HEK293 (cell line): ENCODE measurements around the gene MAP7D1.

Source experiments
- CTCF ChIA-PET: fragments of 350-600 bp; formaldehyde crosslinking; extraction: SDS; loops from one replicate; lab custom pipeline; 2021; ENCODE audit warnings: antibody characterized with exemption; lab: Yijun Ruan, JAX
- POLR2A ChIA-PET: fragments of 300-600 bp; formaldehyde crosslinking; extraction: SDS; loops from one replicate; lab custom pipeline; 2020; ENCODE audit warnings: antibody characterized with exemption, inconsistent platforms; lab: Yijun Ruan, JAX
- H3K27ac ChIP-seq: fragments of 200-500 bp; sonication (Bioruptor generic); 2 replicates; pipeline ENCODE4 v1.5.1; 2014; ENCODE audit warnings: low read depth, low read length, control low read depth, inconsistent platforms; ENCODE audit errors: extremely low read depth
- H3K36me3 ChIP-seq, 2 experiments: fragments of 200-500 bp in 1 of 2; sonication (Bioruptor generic) in 1 of 2; 1 replicate in 1 of 2; 2 replicates in 1 of 2; pipeline ENCODE4 v1.5.1; 2014 to 2017; ENCODE audit warnings: inconsistent platforms in 2 of 2, low read length in 2 of 2; ENCODE audit not compliant: control insufficient read depth in 2 of 2, insufficient read depth in 1 of 2
- H3K4me1 ChIP-seq: fragments of 200-500 bp; sonication (Bioruptor generic); 2 replicates; pipeline ENCODE4 v1.5.1; 2014; ENCODE audit warnings: mild to moderate bottlenecking, low read length, inconsistent platforms; ENCODE audit not compliant: control insufficient read depth, insufficient read depth
- H3K4me3 ChIP-seq: 2 replicates; pipeline ENCODE4 v1.5.1; 2011; ENCODE audit warnings: low read depth, mild to moderate bottlenecking, control low read depth, low read length, moderate library complexity
- H3K9me3 ChIP-seq: fragments of 200-500 bp; sonication (Bioruptor generic); 2 replicates; pipeline ENCODE4 v1.5.1; 2014; ENCODE audit warnings: low read depth, low read length, inconsistent platforms; ENCODE audit not compliant: control insufficient read depth, insufficient read depth
- KLF8 ChIP-seq: fragments of 450-650 bp; formaldehyde crosslinking; IDR thresholded peaks from 2 replicates; pipeline ENCODE4 v1.5.1; 2016; ENCODE audit warnings: missing biosample characterization, missing genetic modification characterization
- KLF9 ChIP-seq: fragments of 450-650 bp; formaldehyde crosslinking; IDR thresholded peaks from 2 replicates; pipeline ENCODE4 v1.5.1; 2016; ENCODE audit warnings: missing biosample characterization, missing genetic modification characterization, low read depth
- SCRT2 ChIP-seq: fragments of 450-650 bp; formaldehyde crosslinking; IDR thresholded peaks from 2 replicates; pipeline ENCODE4 v1.5.1; 2016; ENCODE audit warnings: missing biosample characterization, missing genetic modification characterization
- SP2 ChIP-seq: fragments of 450-650 bp; formaldehyde crosslinking; IDR thresholded peaks from 2 replicates; pipeline ENCODE4 v1.5.1; 2016; ENCODE audit warnings: missing biosample characterization, missing genetic modification characterization
- YY1 ChIP-seq: fragments of 450-650 bp; formaldehyde crosslinking; IDR thresholded peaks from 2 replicates; pipeline ENCODE4 v1.5.1; 2018; ENCODE audit warnings: missing biosample characterization, missing genetic modification characterization
- ZNF114 ChIP-seq: fragments of 450-650 bp; formaldehyde crosslinking; IDR thresholded peaks from 2 replicates; pipeline ENCODE4 v1.5.0; 2017; ENCODE audit warnings: missing biosample characterization, missing genetic modification characterization
- ZNF16 ChIP-seq: fragments of 450-650 bp; formaldehyde crosslinking; IDR thresholded peaks from 2 replicates; pipeline ENCODE4 v1.5.1; 2016; ENCODE audit warnings: low read depth, missing biosample characterization, missing genetic modification characterization
- ZNF416 ChIP-seq: fragments of 450-650 bp; formaldehyde crosslinking; IDR thresholded peaks from 2 replicates; pipeline ENCODE4 v1.5.1; 2016; ENCODE audit warnings: missing biosample characterization, missing genetic modification characterization
- ZNF544 ChIP-seq: fragments of 450-650 bp; formaldehyde crosslinking; IDR thresholded peaks from 2 replicates; pipeline ENCODE4 v1.5.0; 2017; ENCODE audit warnings: missing biosample characterization, missing genetic modification characterization
- ZNF549 ChIP-seq: fragments of 450-650 bp; IDR thresholded peaks from 2 replicates; pipeline ENCODE4 v1.5.1; 2018; ENCODE audit warnings: missing biosample characterization, missing genetic modification characterization, mild to moderate bottlenecking, inconsistent platforms, moderate library complexity
- ZNF555 ChIP-seq: fragments of 450-650 bp; formaldehyde crosslinking; conservative IDR thresholded peaks from 2 replicates; pipeline ENCODE4 v1.5.1; 2017; ENCODE audit warnings: missing biosample characterization, mild to moderate bottlenecking, missing genetic modification characterization, inconsistent platforms
- ZXDB ChIP-seq: fragments of 450-650 bp; formaldehyde crosslinking; IDR thresholded peaks from 2 replicates; pipeline ENCODE4 v1.5.1; 2016; ENCODE audit warnings: missing biosample characterization, missing genetic modification characterization
- TF ChIP-seq, protein P1 (sequence below): IDR thresholded peaks from 2 replicates; pipeline ENCODE4 v1.6.1; 2011; ENCODE audit warnings: mild to moderate bottlenecking, low read depth, low read length, borderline replicate concordance
- TF ChIP-seq, protein P2 (sequence below): fragments of 450-650 bp; formaldehyde crosslinking; IDR thresholded peaks from 2 replicates; pipeline ENCODE4 v1.5.1; 2016; ENCODE audit warnings: missing biosample characterization, missing genetic modification characterization, low read depth
- TF ChIP-seq, protein P3 (sequence below): fragments of 450-650 bp; formaldehyde crosslinking; IDR thresholded peaks from 2 replicates; pipeline ENCODE4 v1.5.1; 2017; ENCODE audit warnings: missing biosample characterization, missing genetic modification characterization
- TF ChIP-seq, protein P4 (sequence below): fragments of 450-650 bp; formaldehyde crosslinking; IDR thresholded peaks from 2 replicates; pipeline ENCODE4 v1.5.1; 2016; ENCODE audit warnings: missing biosample characterization, missing genetic modification characterization
- TF ChIP-seq, protein P5 (sequence below): fragments of 450-650 bp; formaldehyde crosslinking; IDR thresholded peaks from 2 replicates; pipeline ENCODE4 v1.5.1; 2017; ENCODE audit warnings: missing biosample characterization, missing genetic modification characterization
- TF ChIP-seq, protein P6 (sequence below): sonication (generic); formaldehyde crosslinking; IDR thresholded peaks from 2 replicates; pipeline ENCODE4 v1.8.1; 2022; ENCODE audit warnings: mild to moderate bottlenecking, moderate library complexity, missing genetic modification reagents
- TF ChIP-seq, protein P7 (sequence below): fragments of 450-650 bp; formaldehyde crosslinking; conservative IDR thresholded peaks from 2 replicates; pipeline ENCODE4 v1.5.1; 2016; ENCODE audit warnings: low read depth, missing biosample characterization, missing genetic modification characterization

The MAP7D1 gene

DNA sequence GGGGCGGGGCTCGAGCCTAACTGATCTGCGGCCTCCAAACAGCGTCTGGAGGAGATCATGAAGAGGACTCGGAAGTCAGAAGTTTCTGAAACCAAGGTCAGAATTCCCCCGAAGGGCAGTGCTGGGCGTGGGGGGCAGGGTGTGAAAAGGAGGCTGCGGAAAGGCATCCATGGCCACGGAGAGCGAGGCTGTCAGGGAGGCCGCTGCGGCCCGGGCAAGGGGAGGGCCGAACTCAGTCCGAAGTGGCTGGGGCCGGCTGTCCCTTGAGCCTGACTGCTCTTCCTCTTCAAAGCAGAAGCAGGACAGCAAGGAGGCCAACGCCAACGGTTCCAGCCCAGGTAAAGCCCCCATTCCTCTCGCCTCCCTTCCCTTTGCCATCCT is 23.2 kb downstream of the MAP7D1 start:
- Histone ChIP-seq H3K4me3 (no peak overlapping the region), H3K9me3 (no peaks in the 10 kb centered on the region), H3K36me3 (peaks cover 15 to 77% of the 10 kb centered on the region in 2 experiments)
- ChIA-PET CTCF (no interaction called here), POLR2A (interaction anchor here (1.2 to 1.5 kb wide), 2 partner anchors 9 to 37 kb away, joined by 3 read pairs; no protein-coding TSS in a partner anchor)
- TF ChIP-seq ZXDB (no peak), ZNF114 (tag by site-specific recombination) (no peak), KLF8 (peak; percentile 3; the same call in 1 of the 2 replicates), ZNF549 (tag by site-specific recombination) (no peak), ZNF555 (tag by site-specific recombination) (no peak), SP2 (tag by site-specific recombination) (0 out of 2 replicates have a peak, but pooled peaks have one; percentile 9), KLF9 (tag by site-specific recombination) (0 out of 2 replicates have a peak, but pooled peaks have one; percentile 4), SCRT2 (tag by site-specific recombination) (no peak)
- TF ChIP-seq, protein P1, sequence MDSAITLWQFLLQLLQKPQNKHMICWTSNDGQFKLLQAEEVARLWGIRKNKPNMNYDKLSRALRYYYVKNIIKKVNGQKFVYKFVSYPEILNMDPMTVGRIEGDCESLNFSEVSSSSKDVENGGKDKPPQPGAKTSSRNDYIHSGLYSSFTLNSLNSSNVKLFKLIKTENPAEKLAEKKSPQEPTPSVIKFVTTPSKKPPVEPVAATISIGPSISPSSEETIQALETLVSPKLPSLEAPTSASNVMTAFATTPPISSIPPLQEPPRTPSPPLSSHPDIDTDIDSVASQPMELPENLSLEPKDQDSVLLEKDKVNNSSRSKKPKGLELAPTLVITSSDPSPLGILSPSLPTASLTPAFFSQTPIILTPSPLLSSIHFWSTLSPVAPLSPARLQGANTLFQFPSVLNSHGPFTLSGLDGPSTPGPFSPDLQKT, result no peak
- TF ChIP-seq, protein P2, sequence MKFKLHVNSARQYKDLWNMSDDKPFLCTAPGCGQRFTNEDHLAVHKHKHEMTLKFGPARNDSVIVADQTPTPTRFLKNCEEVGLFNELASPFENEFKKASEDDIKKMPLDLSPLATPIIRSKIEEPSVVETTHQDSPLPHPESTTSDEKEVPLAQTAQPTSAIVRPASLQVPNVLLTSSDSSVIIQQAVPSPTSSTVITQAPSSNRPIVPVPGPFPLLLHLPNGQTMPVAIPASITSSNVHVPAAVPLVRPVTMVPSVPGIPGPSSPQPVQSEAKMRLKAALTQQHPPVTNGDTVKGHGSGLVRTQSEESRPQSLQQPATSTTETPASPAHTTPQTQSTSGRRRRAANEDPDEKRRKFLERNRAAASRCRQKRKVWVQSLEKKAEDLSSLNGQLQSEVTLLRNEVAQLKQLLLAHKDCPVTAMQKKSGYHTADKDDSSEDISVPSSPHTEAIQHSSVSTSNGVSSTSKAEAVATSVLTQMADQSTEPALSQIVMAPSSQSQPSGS, result no peak
- TF ChIP-seq, protein P3, sequence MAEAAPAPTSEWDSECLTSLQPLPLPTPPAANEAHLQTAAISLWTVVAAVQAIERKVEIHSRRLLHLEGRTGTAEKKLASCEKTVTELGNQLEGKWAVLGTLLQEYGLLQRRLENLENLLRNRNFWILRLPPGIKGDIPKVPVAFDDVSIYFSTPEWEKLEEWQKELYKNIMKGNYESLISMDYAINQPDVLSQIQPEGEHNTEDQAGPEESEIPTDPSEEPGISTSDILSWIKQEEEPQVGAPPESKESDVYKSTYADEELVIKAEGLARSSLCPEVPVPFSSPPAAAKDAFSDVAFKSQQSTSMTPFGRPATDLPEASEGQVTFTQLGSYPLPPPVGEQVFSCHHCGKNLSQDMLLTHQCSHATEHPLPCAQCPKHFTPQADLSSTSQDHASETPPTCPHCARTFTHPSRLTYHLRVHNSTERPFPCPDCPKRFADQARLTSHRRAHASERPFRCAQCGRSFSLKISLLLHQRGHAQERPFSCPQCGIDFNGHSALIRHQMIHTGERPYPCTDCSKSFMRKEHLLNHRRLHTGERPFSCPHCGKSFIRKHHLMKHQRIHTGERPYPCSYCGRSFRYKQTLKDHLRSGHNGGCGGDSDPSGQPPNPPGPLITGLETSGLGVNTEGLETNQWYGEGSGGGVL, result no peak
- TF ChIP-seq, protein P4, sequence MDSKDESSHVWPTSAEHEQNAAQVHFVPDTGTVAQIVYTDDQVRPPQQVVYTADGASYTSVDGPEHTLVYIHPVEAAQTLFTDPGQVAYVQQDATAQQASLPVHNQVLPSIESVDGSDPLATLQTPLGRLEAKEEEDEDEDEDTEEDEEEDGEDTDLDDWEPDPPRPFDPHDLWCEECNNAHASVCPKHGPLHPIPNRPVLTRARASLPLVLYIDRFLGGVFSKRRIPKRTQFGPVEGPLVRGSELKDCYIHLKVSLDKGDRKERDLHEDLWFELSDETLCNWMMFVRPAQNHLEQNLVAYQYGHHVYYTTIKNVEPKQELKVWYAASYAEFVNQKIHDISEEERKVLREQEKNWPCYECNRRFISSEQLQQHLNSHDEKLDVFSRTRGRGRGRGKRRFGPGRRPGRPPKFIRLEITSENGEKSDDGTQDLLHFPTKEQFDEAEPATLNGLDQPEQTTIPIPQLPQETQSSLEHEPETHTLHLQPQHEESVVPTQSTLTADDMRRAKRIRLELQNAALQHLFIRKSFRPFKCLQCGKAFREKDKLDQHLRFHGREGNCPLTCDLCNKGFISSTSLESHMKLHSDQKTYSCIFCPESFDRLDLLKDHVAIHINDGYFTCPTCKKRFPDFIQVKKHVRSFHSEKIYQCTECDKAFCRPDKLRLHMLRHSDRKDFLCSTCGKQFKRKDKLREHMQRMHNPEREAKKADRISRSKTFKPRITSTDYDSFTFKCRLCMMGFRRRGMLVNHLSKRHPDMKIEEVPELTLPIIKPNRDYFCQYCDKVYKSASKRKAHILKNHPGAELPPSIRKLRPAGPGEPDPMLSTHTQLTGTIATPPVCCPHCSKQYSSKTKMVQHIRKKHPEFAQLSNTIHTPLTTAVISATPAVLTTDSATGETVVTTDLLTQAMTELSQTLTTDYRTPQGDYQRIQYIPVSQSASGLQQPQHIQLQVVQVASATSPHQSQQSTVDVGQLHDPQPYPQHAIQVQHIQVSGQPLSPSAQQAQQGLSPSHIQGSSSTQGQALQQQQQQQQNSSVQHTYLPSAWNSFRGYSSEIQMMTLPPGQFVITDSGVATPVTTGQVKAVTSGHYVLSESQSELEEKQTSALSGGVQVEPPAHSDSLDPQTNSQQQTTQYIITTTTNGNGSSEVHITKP, result no peak
- TF ChIP-seq, protein P5, sequence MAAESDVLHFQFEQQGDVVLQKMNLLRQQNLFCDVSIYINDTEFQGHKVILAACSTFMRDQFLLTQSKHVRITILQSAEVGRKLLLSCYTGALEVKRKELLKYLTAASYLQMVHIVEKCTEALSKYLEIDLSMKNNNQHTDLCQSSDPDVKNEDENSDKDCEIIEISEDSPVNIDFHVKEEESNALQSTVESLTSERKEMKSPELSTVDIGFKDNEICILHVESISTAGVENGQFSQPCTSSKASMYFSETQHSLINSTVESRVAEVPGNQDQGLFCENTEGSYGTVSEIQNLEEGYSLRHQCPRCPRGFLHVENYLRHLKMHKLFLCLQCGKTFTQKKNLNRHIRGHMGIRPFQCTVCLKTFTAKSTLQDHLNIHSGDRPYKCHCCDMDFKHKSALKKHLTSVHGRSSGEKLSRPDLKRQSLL, result no peak
- TF ChIP-seq, all 188 proteins: peak for 3
- Histone ChIP-seq H3K4me1 (no peaks in the 10 kb centered on the region), H3K27ac (no peak overlapping the region)

DNA sequence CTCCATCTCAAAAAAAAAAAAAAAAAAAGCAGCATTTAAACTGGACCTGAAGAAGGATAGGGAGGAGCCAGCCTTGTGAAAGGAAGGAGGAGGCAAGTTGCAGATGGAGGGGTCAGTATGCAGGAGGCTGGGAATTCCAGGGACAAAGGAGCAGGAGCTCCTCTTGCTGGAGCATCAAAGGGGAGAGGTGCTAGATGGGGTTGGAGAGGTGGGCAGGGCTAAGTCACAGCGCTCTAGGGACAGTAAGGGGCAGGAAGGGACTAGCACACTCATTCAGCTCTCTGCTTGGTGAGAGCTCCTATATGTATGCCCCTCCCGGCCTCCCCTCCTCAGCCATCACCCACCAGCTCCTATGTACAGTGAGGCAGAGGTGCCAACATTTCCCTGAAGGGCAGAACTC is 26.8 kb downstream of the MAP7D1 start:
- no peaks in the 10 kb centered on the region for H3K4me1 ChIP-seq
- no peaks in the 10 kb centered on the region for H3K9me3 ChIP-seq
- no peak overlapping the region for H3K4me3 ChIP-seq
- ChIA-PET POLR2A (interaction anchor here (0.9 to 1.5 kb wide), 4 partner anchors 22 to 41 kb away, joined by 3 to 11 read pairs (median 4); partner anchors contain the start of genes THRAP3 and TRAPPC3), CTCF (interaction anchor here (0.5 to 2.5 kb wide), 6 partner anchors 22 to 1677 kb away, joined by 3 to 19 read pairs (median 3); partner anchors contain the start of genes MTF1 and TRAPPC3)
- H3K27ac ChIP-seq, result no peak overlapping the region
- peaks cover 5 to 42% of the 10 kb centered on the region in 2 experiments for H3K36me3 ChIP-seq
- TF ChIP-seq, protein P6, sequence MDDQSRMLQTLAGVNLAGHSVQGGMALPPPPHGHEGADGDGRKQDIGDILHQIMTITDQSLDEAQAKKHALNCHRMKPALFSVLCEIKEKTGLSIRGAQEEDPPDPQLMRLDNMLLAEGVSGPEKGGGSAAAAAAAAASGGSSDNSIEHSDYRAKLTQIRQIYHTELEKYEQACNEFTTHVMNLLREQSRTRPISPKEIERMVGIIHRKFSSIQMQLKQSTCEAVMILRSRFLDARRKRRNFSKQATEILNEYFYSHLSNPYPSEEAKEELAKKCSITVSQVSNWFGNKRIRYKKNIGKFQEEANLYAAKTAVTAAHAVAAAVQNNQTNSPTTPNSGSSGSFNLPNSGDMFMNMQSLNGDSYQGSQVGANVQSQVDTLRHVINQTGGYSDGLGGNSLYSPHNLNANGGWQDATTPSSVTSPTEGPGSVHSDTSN, result no peak
- TF ChIP-seq ZNF16 (tag by site-specific recombination) (no peak), ZNF416 (no peak), ZNF544 (tag by site-specific recombination) (no peak), YY1 (no peak), ZXDB (no peak)
- TF ChIP-seq, protein P7, sequence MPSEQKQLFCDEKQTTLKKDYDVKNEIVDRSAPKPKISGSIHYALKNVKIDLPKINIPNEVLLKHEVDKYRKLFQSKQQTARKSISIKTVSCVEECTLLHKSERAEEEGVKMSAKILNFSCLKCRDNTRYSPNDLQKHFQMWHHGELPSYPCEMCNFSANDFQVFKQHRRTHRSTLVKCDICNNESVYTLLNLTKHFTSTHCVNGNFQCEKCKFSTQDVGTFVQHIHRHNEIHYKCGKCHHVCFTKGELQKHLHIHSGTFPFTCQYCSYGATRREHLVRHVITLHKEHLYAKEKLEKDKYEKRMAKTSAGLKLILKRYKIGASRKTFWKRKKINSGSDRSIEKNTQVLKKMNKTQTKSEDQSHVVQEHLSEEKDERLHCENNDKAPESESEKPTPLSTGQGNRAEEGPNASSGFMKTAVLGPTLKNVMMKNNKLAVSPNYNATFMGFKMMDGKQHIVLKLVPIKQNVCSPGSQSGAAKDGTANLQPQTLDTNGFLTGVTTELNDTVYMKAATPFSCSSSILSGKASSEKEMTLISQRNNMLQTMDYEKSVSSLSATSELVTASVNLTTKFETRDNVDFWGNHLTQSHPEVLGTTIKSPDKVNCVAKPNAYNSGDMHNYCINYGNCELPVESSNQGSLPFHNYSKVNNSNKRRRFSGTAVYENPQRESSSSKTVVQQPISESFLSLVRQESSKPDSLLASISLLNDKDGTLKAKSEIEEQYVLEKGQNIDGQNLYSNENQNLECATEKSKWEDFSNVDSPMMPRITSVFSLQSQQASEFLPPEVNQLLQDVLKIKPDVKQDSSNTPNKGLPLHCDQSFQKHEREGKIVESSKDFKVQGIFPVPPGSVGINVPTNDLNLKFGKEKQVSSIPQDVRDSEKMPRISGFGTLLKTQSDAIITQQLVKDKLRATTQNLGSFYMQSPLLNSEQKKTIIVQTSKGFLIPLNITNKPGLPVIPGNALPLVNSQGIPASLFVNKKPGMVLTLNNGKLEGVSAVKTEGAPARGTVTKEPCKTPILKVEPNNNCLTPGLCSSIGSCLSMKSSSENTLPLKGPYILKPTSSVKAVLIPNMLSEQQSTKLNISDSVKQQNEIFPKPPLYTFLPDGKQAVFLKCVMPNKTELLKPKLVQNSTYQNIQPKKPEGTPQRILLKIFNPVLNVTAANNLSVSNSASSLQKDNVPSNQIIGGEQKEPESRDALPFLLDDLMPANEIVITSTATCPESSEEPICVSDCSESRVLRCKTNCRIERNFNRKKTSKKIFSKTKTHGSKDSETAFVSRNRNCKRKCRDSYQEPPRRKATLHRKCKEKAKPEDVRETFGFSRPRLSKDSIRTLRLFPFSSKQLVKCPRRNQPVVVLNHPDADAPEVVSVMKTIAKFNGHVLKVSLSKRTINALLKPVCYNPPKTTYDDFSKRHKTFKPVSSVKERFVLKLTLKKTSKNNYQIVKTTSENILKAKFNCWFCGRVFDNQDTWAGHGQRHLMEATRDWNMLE (tag by site-specific recombination), result no peak
